Stimulated activated CD4-positive, alpha-beta T cell treated with anti-CD3 and anti-CD28 coated beads, Interleukin-15, amount 100 ng/mL, for 24 hours (primary cell): Measurements from ENCODE around the gene HAUS6.
"Not testable (repeated sequence)": the region's sequence is repeated elsewhere in the genome, so short reads cannot be mapped to it uniquely, and the experiment has no call there.

Experiments used
- DNase-seq: peaks from one replicate; pipeline ENCODE4 v3.0.0-alpha.2; 2020

Gene HAUS6

DNA sequence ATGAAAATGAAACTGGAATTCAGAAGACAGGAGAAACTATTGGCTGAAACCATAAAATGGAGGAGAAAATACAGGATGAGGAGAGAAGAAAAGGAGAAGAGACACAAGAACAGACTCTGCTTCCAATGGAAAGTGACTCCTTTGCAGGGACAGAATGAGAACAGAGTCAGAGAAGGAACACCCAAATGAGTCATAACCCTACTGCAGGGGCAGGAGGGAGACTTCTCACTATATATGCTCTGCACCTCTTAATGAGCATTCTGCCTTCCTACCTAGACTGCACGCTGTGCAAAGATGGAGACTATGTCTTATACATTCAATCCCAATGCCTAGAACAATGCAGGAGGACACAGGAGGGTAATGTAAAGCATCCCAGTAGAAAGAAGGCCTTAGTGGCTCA is 71.8 kb downstream of the HAUS6 start:
- DNase-seq: no peak

DNA sequence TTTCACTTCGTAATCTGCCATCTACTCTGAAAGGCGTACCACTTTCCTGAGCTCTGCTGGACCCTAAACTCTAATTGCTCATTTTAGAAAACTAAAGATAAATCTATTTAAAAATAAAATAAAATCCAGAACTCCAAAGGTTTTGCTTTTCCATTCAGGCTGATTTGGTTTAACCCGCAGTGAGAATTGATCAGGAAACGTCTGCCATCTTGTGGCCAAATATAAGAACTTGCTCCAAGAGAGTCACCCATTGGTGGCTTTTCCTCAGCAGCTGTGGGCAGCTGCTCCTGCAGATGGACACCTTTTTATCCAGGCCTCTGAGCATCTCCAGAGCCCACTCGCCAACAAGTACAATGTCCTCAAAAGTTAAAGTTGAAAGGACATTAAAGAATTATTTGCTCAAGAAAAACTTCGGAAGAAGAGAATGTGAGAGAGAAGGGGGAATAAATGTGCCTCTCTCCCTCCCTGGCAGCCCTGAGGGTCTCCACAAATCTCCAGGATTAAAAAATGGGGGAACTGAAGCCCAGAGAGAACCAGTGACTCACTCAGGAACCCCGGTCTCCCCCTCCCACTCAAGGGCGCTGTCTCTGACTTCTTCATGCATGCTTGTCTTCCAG is 73.8 kb downstream of the HAUS6 start:
- peak; percentile 36 for DNase-seq

GRCh38 chr9:19027825-19028224 is 74.9 kb downstream of the HAUS6 start:
- no peak for DNase-seq

- DNase-seq: peak; percentile 27
These were observed 76.3 kb downstream of the HAUS6 start for GRCh38 chr9:19026375-19026774.

DNA sequence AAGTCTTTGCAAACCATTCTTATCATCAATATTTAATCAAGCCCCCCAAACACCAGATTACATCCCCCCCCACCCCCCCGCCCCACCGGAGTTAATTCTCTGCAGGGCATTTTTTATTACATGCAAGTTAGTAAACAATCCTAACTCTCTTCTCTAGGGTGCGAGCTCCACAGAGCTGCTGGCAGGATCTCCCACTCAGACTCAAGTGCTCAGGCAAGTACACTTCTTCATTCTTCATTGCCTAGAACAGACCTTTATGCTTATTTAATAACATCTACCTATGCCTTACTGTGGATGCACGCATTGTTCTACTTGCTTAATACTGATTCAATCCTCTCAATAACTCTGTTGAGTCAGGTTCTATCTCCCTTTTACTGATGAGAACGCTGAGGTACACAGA is 79.6 kb downstream of the HAUS6 start:
- DNase-seq: no peak

- DNase-seq: no peak
These were observed 80.5 kb downstream of the HAUS6 start for GRCh38 chr9:19022206-19022605.

GRCh38 chr9:19021649-19022048 is 81.1 kb downstream of the HAUS6 start:
- DNase-seq: not testable (repeated sequence)

- DNase-seq: no peak
These were observed 81.7 kb downstream of the HAUS6 start for GRCh38 chr9:19020886-19021455.

- DNase-seq: no peak
These were observed 84.5 kb downstream of the HAUS6 start for GRCh38 chr9:19018201-19018600.

- DNase-seq: no peak
These were observed 93.2 kb downstream of the HAUS6 start for GRCh38 chr9:19009391-19009965.
